PFSK-1 (cell line): ENCODE measurements around the gene TPPP3.

ENCODE experiments used
- FOXP2 ChIP-seq: optimal IDR thresholded peaks from 2 replicates; pipeline ENCODE3; 2011; ENCODE audit warnings: borderline replicate concordance, control low read depth, inconsistent platforms; ENCODE audit not compliant: insufficient read depth; ENCODE audit errors: extremely low read length, extremely low read depth
- POLR2AphosphoS5 ChIP-seq: IDR thresholded peaks from 2 replicates; pipeline ENCODE4 v1.6.1; 2012; ENCODE audit warnings: low read depth, mild to moderate bottlenecking, control low read depth, low read length, moderate library complexity
- SIN3A ChIP-seq: IDR thresholded peaks from 2 replicates; pipeline ENCODE4 v1.6.1; 2012; ENCODE audit warnings: mild to moderate bottlenecking, low read length, moderate library complexity, borderline replicate concordance; ENCODE audit not compliant: insufficient read depth
- TAF1 ChIP-seq: IDR thresholded peaks from 2 replicates; pipeline ENCODE4 v1.6.1; 2012; ENCODE audit warnings: low read length, control low read depth, borderline replicate concordance; ENCODE audit not compliant: insufficient read depth
- TF ChIP-seq, protein P1 (sequence below), 2 experiments: IDR thresholded peaks; 2 replicates each; pipeline versions ENCODE4 v1.6.1 to v1.8.0; 2011 to 2012; ENCODE audit warnings: low read depth in 2 of 2, low read length in 2 of 2, control low read depth in 1 of 2, inconsistent platforms in 1 of 2, mild to moderate bottlenecking in 1 of 2, moderate library complexity in 1 of 2; ENCODE audit not compliant: insufficient read depth in 1 of 2

TPPP3 gene

DNA sequence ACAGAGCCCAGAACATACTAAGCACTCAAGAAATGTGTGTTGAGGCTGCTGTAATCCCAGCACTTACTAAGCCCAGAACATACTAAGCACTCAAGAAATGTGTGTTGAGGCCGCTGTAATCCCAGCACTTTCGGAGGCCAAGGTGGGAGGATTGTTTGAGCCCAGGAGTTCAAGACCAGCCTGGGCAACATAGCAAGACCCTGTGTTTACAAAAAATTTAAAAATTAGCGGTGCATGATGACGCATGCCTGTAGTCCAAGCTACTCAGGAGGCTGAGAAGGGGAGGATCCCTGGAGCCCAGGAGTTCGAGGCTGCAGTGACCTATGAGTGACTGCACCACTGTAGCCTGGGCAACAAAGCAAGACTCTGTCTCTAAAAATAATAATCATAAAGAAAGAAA is 29.7 kb upstream of the TPPP3 start:
- TF ChIP-seq TAF1 (no peak), POLR2AphosphoS5 (no peak), SIN3A (no peak), FOXP2 (no peak)
- TF ChIP-seq, protein P1, sequence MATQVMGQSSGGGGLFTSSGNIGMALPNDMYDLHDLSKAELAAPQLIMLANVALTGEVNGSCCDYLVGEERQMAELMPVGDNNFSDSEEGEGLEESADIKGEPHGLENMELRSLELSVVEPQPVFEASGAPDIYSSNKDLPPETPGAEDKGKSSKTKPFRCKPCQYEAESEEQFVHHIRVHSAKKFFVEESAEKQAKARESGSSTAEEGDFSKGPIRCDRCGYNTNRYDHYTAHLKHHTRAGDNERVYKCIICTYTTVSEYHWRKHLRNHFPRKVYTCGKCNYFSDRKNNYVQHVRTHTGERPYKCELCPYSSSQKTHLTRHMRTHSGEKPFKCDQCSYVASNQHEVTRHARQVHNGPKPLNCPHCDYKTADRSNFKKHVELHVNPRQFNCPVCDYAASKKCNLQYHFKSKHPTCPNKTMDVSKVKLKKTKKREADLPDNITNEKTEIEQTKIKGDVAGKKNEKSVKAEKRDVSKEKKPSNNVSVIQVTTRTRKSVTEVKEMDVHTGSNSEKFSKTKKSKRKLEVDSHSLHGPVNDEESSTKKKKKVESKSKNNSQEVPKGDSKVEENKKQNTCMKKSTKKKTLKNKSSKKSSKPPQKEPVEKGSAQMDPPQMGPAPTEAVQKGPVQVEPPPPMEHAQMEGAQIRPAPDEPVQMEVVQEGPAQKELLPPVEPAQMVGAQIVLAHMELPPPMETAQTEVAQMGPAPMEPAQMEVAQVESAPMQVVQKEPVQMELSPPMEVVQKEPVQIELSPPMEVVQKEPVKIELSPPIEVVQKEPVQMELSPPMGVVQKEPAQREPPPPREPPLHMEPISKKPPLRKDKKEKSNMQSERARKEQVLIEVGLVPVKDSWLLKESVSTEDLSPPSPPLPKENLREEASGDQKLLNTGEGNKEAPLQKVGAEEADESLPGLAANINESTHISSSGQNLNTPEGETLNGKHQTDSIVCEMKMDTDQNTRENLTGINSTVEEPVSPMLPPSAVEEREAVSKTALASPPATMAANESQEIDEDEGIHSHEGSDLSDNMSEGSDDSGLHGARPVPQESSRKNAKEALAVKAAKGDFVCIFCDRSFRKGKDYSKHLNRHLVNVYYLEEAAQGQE (IDR thresholded peaks at IDR 0.05; ENCODE audit: insufficient read depth in 1 of 2, low read depth in 2 of 2, low read length in 2 of 2), result no peak

GRCh38 chr16:67421030-67421429 is 27.7 kb upstream of the TPPP3 start:
- no peak for TF ChIP-seq POLR2AphosphoS5
- TF ChIP-seq FOXP2, result no peak
- TF ChIP-seq, protein P1 (IDR thresholded peaks at IDR 0.05; ENCODE audit: insufficient read depth in 1 of 2, low read depth in 2 of 2, low read length in 2 of 2), result no peak
- no peak for TF ChIP-seq SIN3A
- TF ChIP-seq TAF1, result no peak

DNA sequence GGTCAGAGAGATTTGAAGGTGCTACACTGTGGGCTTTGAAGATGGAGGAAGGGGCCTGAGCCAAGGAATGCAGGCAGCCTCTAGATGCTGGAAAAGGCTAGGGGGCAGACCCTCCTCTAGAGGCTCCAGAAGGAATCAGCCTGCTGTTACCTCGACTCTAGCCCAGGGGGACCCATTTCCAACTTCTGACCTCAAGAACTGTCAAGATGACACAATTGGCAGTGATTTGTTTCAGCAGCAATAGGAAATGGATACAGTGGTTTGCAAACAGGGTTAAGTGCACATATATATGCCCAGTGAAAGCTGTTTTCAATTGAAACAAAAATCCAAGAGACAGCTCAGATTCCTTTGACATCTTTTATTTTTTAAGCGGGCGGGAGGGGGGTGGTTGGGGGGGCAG is 26.6 kb upstream of the TPPP3 start:
- TF ChIP-seq, protein P1 (IDR thresholded peaks at IDR 0.05; ENCODE audit: insufficient read depth in 1 of 2, low read depth in 2 of 2, low read length in 2 of 2), result no peak
- TF ChIP-seq SIN3A (no peak), FOXP2 (no peak), POLR2AphosphoS5 (no peak), TAF1 (no peak)

- no peak for TF ChIP-seq FOXP2
- TF ChIP-seq POLR2AphosphoS5, result no peak
- TF ChIP-seq TAF1, result no peak
- TF ChIP-seq, protein P1 (IDR thresholded peaks at IDR 0.05; ENCODE audit: insufficient read depth in 1 of 2, low read depth in 2 of 2, low read length in 2 of 2), result no peak
- no peak for TF ChIP-seq SIN3A
Observed at GRCh38 chr16:67419502-67419901, 26.2 kb upstream of the TPPP3 start.
